ENCODE measurements around the gene KCNJ3. TPM values are rescaled to one million over a fixed set of nuclear protein-coding genes. Genes with fewer than 3 reads are reported as not detected.

Gene KCNJ3
- total RNA-seq, 1 experiment from 2014 or later = 0.31 TPM

DNA sequence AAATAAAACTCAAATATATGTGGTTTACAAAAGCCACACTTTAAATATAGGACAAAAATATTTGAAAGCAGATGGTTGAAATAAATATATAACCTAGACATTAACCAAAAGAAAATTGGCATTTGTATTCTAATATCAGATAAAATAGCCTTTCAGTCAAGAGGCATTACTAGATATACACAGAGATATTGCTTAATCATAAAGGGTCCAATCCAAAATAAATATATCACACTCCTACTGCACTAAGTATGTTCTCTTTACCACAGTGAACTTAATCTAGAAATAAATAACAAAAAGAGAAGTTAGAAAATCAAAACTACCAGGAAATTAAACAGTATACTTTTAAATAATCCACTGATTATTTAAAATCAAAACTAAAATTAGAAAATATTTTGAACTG lies 34.2 kb upstream of the KCNJ3 start (continued):
- TF ChIP-seq ZNF532 (CRISPR knock-in tag; IDR thresholded peaks at IDR 0.05; ENCODE audit: borderline replicate concordance) = no peak
- TF ChIP-seq, protein P1, sequence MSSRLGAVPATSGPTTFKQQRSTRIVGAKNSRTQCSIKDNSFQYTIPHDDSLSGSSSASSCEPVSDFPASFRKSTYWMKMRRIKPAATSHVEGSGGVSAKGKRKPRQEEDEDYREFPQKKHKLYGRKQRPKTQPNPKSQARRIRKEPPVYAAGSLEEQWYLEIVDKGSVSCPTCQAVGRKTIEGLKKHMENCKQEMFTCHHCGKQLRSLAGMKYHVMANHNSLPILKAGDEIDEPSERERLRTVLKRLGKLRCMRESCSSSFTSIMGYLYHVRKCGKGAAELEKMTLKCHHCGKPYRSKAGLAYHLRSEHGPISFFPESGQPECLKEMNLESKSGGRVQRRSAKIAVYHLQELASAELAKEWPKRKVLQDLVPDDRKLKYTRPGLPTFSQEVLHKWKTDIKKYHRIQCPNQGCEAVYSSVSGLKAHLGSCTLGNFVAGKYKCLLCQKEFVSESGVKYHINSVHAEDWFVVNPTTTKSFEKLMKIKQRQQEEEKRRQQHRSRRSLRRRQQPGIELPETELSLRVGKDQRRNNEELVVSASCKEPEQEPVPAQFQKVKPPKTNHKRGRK (CRISPR knock-in tag; IDR thresholded peaks at IDR 0.05; ENCODE audit: borderline replicate concordance) = no peak
- no peak for TF ChIP-seq ATF6 (CRISPR knock-in tag; IDR thresholded peaks at IDR 0.05)
- no peak for TF ChIP-seq FOXJ3 (CRISPR knock-in tag; IDR thresholded peaks at IDR 0.05; ENCODE audit: borderline replicate concordance)
- TF ChIP-seq, protein P2, sequence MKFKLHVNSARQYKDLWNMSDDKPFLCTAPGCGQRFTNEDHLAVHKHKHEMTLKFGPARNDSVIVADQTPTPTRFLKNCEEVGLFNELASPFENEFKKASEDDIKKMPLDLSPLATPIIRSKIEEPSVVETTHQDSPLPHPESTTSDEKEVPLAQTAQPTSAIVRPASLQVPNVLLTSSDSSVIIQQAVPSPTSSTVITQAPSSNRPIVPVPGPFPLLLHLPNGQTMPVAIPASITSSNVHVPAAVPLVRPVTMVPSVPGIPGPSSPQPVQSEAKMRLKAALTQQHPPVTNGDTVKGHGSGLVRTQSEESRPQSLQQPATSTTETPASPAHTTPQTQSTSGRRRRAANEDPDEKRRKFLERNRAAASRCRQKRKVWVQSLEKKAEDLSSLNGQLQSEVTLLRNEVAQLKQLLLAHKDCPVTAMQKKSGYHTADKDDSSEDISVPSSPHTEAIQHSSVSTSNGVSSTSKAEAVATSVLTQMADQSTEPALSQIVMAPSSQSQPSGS (CRISPR knock-in tag; IDR thresholded peaks at IDR 0.05; ENCODE audit: borderline replicate concordance, low read depth) = no peak
- TF ChIP-seq PRDM15 (CRISPR knock-in tag; IDR thresholded peaks at IDR 0.05) = no peak

GRCh38 chr2:154670083-154670482 lies 28.4 kb upstream of the KCNJ3 start:
- Mint-ChIP-seq H3K36me3 (no peaks in the 10 kb centered on the region), H3K27me3 (ENCODE audit: low read depth) (no peaks in the 10 kb centered on the region), H3K27ac (no peak overlapping the region), H3K9me3 (peaks cover 3% of the 10 kb centered on the region), H3K4me1 (no peaks in the 10 kb centered on the region), H3K4me3 (no peak overlapping the region)
- POLR2A ChIA-PET = no interaction called here
- DNase-seq (ENCODE audit: low spot score) (no peak), ATAC-seq (no peak)
- CTCF ChIA-PET = no interaction called here
- TF ChIP-seq PRDM15 (CRISPR knock-in tag; IDR thresholded peaks at IDR 0.05) = no peak
- no peak for TF ChIP-seq RORB (CRISPR knock-in tag; IDR thresholded peaks at IDR 0.05)
- TF ChIP-seq, protein P3, sequence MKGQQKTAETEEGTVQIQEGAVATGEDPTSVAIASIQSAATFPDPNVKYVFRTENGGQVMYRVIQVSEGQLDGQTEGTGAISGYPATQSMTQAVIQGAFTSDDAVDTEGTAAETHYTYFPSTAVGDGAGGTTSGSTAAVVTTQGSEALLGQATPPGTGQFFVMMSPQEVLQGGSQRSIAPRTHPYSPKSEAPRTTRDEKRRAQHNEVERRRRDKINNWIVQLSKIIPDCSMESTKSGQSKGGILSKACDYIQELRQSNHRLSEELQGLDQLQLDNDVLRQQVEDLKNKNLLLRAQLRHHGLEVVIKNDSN (CRISPR knock-in tag; IDR thresholded peaks at IDR 0.05) = no peak
- no peak for TF ChIP-seq AFF4 (CRISPR knock-in tag; IDR thresholded peaks at IDR 0.05; ENCODE audit: borderline replicate concordance)
- no peak for TF ChIP-seq ZBTB21 (CRISPR knock-in tag; IDR thresholded peaks at IDR 0.05; ENCODE audit: borderline replicate concordance)

Measured in WTC11 (cell line).